ENCODE results near the gene GNAQ.

DNA sequence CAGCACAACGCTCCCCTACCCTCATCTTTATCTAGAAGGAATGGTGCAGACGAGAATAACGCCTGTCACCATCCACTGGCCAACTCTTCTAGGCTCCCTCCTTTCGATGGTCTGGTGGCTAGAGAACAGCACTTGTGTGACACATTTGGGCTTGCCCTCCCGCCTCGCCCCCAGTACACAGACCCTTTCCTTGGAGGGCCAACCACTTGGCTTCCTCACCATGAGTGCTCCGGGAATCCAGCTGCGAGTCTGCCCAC lies 1.4 kb downstream of the GNAQ start:
- TF ChIP-seq, protein P1, sequence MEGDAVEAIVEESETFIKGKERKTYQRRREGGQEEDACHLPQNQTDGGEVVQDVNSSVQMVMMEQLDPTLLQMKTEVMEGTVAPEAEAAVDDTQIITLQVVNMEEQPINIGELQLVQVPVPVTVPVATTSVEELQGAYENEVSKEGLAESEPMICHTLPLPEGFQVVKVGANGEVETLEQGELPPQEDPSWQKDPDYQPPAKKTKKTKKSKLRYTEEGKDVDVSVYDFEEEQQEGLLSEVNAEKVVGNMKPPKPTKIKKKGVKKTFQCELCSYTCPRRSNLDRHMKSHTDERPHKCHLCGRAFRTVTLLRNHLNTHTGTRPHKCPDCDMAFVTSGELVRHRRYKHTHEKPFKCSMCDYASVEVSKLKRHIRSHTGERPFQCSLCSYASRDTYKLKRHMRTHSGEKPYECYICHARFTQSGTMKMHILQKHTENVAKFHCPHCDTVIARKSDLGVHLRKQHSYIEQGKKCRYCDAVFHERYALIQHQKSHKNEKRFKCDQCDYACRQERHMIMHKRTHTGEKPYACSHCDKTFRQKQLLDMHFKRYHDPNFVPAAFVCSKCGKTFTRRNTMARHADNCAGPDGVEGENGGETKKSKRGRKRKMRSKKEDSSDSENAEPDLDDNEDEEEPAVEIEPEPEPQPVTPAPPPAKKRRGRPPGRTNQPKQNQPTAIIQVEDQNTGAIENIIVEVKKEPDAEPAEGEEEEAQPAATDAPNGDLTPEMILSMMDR (IDR thresholded peaks at IDR 0.05), result no peak
- no peak for TF ChIP-seq EZH2 (IDR thresholded peaks at IDR 0.05; ENCODE audit: borderline replicate concordance, insufficient read depth, low read depth, low read length, poor library complexity, severe bottlenecking)

Data from B cell (primary cell).